ENCODE measurements around the gene KIF9. TPM values are rescaled to one million over a fixed set of nuclear protein-coding genes. Genes with fewer than 3 reads are reported as not detected.

The KIF9 gene, protein sequence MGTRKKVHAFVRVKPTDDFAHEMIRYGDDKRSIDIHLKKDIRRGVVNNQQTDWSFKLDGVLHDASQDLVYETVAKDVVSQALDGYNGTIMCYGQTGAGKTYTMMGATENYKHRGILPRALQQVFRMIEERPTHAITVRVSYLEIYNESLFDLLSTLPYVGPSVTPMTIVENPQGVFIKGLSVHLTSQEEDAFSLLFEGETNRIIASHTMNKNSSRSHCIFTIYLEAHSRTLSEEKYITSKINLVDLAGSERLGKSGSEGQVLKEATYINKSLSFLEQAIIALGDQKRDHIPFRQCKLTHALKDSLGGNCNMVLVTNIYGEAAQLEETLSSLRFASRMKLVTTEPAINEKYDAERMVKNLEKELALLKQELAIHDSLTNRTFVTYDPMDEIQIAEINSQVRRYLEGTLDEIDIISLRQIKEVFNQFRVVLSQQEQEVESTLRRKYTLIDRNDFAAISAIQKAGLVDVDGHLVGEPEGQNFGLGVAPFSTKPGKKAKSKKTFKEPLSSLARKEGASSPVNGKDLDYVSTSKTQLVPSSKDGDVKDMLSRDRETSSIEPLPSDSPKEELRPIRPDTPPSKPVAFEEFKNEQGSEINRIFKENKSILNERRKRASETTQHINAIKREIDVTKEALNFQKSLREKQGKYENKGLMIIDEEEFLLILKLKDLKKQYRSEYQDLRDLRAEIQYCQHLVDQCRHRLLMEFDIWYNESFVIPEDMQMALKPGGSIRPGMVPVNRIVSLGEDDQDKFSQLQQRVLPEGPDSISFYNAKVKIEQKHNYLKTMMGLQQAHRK
- 10 to 100 TPM in 1 of 2 donors, 1 to 10 TPM in 1; 5.3 to 13.4 TPM for total RNA-seq

DNA sequence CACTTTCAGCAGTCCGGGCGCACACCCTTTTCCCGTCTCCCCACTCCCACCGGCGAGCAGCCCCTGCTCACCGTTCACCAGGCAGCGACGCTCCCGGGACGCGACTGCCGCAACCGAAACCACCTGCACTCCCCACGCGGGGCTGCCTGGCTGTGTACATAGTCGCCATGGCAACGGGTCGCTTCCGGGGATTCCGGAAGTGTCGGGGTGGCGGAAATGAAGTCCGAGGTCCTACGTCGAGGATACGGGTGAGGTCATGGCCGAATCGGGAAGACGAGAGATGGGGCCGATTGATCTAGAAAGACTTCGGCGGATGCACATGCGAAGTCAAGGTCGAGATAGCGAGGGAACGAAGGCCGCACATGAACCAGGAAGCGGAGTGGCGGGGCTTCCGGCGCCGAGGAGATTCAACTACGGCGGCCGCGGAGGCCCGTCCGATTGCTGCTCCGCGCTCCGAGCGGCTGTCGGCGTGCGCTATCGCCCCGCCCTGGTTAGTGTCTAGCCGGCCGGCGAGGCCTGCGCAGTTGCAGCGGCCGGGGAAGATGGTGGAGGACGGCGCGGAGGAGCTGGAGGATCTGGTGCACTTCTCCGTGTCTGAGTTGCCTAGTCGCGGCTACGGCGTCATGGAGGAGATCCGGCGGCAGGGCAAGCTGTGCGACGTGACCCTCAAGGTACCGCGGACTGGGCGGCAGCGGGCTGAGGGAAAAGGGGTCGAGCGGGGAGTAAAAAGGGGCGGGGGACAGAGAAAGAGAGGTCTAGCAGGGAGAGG is at the start of gene KIF9, which contains the start of gene KLHL18:
KIF9 (minus strand) TSS at position 376 of the 769 bp plus-strand sequence. CDS start 5,425 bp downstream, outside the sequence.
KLHL18 (plus strand) TSS at position 521 of the 769 bp plus-strand sequence; CDS start at position 543, 22 bp downstream.
- H3K9me3 ChIP-seq = no peaks in the 10 kb centered on the region
- H3K27me3 ChIP-seq = no peaks in the 10 kb centered on the region
- TF ChIP-seq, protein P1, sequence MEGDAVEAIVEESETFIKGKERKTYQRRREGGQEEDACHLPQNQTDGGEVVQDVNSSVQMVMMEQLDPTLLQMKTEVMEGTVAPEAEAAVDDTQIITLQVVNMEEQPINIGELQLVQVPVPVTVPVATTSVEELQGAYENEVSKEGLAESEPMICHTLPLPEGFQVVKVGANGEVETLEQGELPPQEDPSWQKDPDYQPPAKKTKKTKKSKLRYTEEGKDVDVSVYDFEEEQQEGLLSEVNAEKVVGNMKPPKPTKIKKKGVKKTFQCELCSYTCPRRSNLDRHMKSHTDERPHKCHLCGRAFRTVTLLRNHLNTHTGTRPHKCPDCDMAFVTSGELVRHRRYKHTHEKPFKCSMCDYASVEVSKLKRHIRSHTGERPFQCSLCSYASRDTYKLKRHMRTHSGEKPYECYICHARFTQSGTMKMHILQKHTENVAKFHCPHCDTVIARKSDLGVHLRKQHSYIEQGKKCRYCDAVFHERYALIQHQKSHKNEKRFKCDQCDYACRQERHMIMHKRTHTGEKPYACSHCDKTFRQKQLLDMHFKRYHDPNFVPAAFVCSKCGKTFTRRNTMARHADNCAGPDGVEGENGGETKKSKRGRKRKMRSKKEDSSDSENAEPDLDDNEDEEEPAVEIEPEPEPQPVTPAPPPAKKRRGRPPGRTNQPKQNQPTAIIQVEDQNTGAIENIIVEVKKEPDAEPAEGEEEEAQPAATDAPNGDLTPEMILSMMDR (IDR thresholded peaks at IDR 0.05) = no peak
- H3K4me3 ChIP-seq = peak within 1 kb of the TSS; percentile 93
- H3K27ac ChIP-seq = peak within 1 kb of the TSS; percentile 90
- peak; percentile 96 for DNase-seq
- peak within 1 kb of the TSS; percentile 80 to 97 for H3K9ac ChIP-seq (ENCODE audit: low read depth in 2 of 2, low read length in 2 of 2)
- no peaks in the 10 kb centered on the region for H3K36me3 ChIP-seq
- intact Hi-C loops (cut with DNase I) = no loop called here
- H3K4me1 ChIP-seq = peaks cover 4% of the 10 kb centered on the region

DNA sequence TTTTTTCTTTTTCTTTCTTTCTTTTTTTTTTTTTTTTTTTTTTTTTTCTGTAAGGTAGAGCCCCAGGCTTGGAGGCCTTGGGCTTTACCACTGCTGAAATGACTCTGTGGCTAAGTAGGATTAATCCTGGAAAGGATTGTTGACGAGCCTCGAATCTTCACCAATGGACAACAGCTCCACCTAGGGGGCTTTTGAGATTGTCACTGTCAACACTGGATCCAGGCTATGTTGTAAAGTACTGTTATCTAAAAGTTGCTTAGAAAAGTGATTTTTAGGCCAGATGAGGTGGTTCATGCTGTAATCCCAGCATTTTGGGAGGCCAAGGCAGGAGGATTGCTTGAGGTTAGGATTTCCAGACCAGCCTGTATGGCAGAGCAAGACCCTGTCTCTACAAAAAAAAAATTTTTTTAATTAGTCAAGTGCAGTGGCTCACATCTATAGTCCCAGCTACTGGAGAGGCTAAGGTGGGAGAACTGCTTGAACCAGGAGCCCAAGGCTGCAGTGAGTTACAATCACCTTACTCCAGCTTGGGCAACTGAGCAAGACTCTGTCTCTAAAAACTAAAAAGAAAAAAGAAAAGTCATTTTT is 41.8 kb upstream of the KIF9 start:
- H3K9me3 ChIP-seq = no peaks in the 10 kb centered on the region
- no peaks in the 10 kb centered on the region for H3K4me1 ChIP-seq
- H3K36me3 ChIP-seq = peaks cover 6% of the 10 kb centered on the region
- TF ChIP-seq, protein P1 (IDR thresholded peaks at IDR 0.05) = peak; percentile 78
- peak; percentile 67 for DNase-seq
- intact Hi-C loops (cut with DNase I) = loop anchor here (10.0 kb wide), 3 partner anchors 160 to 620 kb away; partner anchors contain the start of genes SETD2 and TMIE
- H3K4me3 ChIP-seq = no peak overlapping the region
- H3K9ac ChIP-seq (ENCODE audit: low read depth in 2 of 2, low read length in 2 of 2) = no peak overlapping the region
- no peaks in the 10 kb centered on the region for H3K27me3 ChIP-seq
- H3K27ac ChIP-seq = no peak overlapping the region

DNA sequence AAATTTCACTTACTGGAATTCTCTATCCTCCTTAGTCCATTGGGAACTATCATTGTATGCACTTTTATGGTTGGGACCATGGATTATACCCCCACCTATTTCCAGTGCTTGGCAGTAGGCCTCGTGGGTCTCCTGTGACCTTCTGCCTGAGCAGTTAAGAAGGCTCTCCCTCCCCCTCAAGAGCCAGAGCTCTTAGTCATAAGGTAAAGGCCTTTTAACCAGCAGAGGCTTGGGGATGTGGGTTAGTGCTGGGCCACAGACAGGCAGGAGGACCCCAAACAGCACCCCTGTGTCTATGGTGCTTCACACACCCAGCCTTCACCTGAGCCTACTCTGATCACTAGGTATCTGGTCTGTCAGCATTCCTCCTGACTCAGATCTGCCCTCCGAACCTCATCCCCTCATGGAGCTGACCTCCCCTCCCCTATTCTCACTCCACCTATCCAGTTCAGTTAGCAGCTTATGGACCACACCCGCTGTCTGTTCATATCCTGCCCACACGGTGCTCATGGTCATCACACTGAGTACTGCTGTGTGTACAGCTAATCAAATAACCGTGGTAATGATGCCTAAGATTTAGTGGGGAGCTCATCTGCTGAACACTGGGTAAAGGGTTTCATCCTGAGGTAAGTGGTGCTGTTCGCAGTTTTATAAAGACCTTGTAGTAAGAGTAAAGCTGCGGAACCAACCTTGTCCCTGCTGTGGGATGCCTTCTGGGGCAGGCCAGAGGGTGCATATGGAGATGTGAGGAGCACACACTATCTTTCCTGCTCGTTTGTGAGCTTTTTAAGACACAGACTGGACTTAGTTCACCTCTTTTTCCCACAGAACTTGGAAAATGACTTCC is 41.1 kb upstream of the KIF9 start:
- intact Hi-C loops (cut with DNase I) = loop anchor here (10.0 kb wide), 3 partner anchors 159 to 619 kb away; partner anchors contain the start of genes SETD2 and TMIE

DNA sequence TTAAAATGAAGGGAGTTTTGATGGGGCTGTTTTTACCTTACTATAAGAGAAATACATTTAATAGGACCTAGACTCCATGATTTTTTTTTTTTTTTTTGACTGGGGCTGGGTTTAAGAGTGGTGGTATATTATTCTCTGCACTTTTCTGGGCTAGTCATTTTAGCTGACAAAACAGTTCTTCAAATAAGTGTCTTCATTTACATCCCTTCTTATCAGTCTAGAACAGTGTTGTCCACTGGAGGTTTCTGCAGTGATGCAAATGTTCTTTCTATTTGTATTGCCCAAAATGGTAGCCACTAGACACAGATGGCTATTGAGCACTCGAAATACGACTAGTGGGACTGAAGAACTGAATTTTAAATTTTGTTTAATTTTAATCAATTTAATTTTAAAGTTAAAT is 37.4 kb upstream of the KIF9 start:
- H3K36me3 ChIP-seq = no peaks in the 10 kb centered on the region
- DNase-seq = no peak

More for the DNA sequence above, 41.1 kb upstream of the KIF9 start:
- peaks cover 6% of the 10 kb centered on the region for H3K36me3 ChIP-seq
- H3K9me3 ChIP-seq = no peaks in the 10 kb centered on the region
- H3K27me3 ChIP-seq = no peaks in the 10 kb centered on the region
- no peak overlapping the region for H3K4me3 ChIP-seq
- H3K9ac ChIP-seq (ENCODE audit: low read depth in 2 of 2, low read length in 2 of 2) = no peak overlapping the region
- TF ChIP-seq, protein P1 (IDR thresholded peaks at IDR 0.05) = no peak
- H3K27ac ChIP-seq = no peak overlapping the region
- DNase-seq = no peak
- no peaks in the 10 kb centered on the region for H3K4me1 ChIP-seq

More for the DNA sequence above, 37.4 kb upstream of the KIF9 start:
- H3K27ac ChIP-seq = no peak overlapping the region
- intact Hi-C loops (cut with DNase I) = loop anchor here (10.0 kb wide), 3 partner anchors 155 to 615 kb away; partner anchors contain the start of genes SETD2 and TMIE
- no peaks in the 10 kb centered on the region for H3K27me3 ChIP-seq
- TF ChIP-seq, protein P1 (IDR thresholded peaks at IDR 0.05) = no peak
- no peak overlapping the region for H3K4me3 ChIP-seq
- no peak overlapping the region for H3K9ac ChIP-seq (ENCODE audit: low read depth in 2 of 2, low read length in 2 of 2)
- no peaks in the 10 kb centered on the region for H3K4me1 ChIP-seq
- H3K9me3 ChIP-seq = no peaks in the 10 kb centered on the region

Measured in colonic mucosa (tissue), 4 donors.